ENCODE measurements around the gene SPACA7.

SPACA7 gene

GRCh38 chr13:112434032-112434431 is 57.9 kb downstream of the SPACA7 start:
- no peak overlapping the region for H3K4me3 Mint-ChIP-seq

DNA sequence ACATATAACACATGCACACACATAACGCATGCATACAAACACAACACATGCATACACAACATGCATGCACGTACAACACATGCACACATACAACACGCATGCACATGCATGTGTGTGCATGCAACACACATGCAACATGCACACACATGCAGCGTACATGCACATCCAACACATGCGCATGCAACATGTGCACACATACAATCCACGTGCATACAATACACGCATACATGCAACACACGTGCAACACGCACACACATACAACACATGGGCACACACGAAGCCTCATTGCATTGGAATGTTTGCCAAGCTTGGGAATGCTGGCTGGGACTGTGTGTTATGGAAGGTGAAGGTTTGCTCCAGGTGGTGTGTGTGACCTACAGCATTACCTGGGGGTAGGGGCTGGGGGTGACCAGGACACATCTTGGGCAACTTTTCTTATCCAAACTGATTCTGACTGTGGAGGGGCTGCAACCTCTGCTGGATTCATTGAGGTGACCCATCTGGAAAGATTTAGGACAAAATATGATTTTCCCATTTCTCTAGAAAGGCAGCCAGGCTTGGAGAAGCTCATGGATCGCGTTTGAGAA is 58.9 kb downstream of the SPACA7 start:
- Mint-ChIP-seq H3K27ac (no peak overlapping the region), H3K36me3 (ENCODE audit: low read depth) (no peaks in the 10 kb centered on the region), H3K4me3 (no peak overlapping the region), H3K4me1 (no peaks in the 10 kb centered on the region), H3K9me3 (peaks cover 31% of the 10 kb centered on the region), H3K27me3 (ENCODE audit: low read depth, poor library complexity) (peaks cover 38% of the 10 kb centered on the region)
- TF ChIP-seq, protein P1, sequence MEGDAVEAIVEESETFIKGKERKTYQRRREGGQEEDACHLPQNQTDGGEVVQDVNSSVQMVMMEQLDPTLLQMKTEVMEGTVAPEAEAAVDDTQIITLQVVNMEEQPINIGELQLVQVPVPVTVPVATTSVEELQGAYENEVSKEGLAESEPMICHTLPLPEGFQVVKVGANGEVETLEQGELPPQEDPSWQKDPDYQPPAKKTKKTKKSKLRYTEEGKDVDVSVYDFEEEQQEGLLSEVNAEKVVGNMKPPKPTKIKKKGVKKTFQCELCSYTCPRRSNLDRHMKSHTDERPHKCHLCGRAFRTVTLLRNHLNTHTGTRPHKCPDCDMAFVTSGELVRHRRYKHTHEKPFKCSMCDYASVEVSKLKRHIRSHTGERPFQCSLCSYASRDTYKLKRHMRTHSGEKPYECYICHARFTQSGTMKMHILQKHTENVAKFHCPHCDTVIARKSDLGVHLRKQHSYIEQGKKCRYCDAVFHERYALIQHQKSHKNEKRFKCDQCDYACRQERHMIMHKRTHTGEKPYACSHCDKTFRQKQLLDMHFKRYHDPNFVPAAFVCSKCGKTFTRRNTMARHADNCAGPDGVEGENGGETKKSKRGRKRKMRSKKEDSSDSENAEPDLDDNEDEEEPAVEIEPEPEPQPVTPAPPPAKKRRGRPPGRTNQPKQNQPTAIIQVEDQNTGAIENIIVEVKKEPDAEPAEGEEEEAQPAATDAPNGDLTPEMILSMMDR (IDR thresholded peaks at IDR 0.05), result no peak
- no peak for DNase-seq

More at GRCh38 chr13:112434032-112434431, 57.9 kb downstream of the SPACA7 start:
- no peak for DNase-seq
- Mint-ChIP-seq H3K4me1 (no peaks in the 10 kb centered on the region), H3K36me3 (ENCODE audit: low read depth) (no peaks in the 10 kb centered on the region), H3K27me3 (ENCODE audit: low read depth, poor library complexity) (peaks cover 28% of the 10 kb centered on the region), H3K9me3 (peaks cover 35% of the 10 kb centered on the region), H3K27ac (no peak overlapping the region)
- TF ChIP-seq, protein P1 (IDR thresholded peaks at IDR 0.05), result no peak

- peaks cover 44% of the 10 kb centered on the region for H3K27me3 Mint-ChIP-seq (ENCODE audit: low read depth, poor library complexity)
- TF ChIP-seq, protein P1 (IDR thresholded peaks at IDR 0.05), result no peak
- H3K36me3 Mint-ChIP-seq (ENCODE audit: low read depth), result no peaks in the 10 kb centered on the region
- no peak for DNase-seq
- H3K27ac Mint-ChIP-seq, result no peak overlapping the region
- H3K4me1 Mint-ChIP-seq, result no peaks in the 10 kb centered on the region
- H3K4me3 Mint-ChIP-seq, result no peak overlapping the region
- H3K9me3 Mint-ChIP-seq, result peaks cover 25% of the 10 kb centered on the region
These were observed 59.8 kb downstream of the SPACA7 start for GRCh38 chr13:112435973-112436372.

DNA sequence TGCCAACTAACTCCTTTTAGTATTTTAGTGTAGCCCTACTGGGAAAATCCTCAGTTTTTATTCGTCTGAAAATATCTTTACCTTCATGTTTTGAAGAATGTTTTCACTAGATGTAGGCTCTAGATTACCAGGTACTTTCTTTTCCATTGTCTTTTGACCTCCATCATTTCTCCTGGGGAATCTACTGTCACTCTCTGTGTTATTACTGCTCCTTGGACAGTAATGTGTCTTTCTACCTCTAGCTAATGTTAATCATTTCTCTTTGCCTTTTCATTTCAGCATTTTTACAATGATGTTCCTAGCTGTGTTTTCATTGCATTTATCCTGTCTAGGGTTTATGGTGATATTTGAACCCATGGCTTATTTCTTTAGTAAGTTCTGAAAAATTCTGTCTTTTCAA is 61.9 kb downstream of the SPACA7 start:
- no peaks in the 10 kb centered on the region for H3K4me1 Mint-ChIP-seq
- no peak for DNase-seq
- no peak overlapping the region for H3K27ac Mint-ChIP-seq
- H3K4me3 Mint-ChIP-seq, result no peak overlapping the region
- peaks cover 17% of the 10 kb centered on the region for H3K9me3 Mint-ChIP-seq
- no peaks in the 10 kb centered on the region for H3K36me3 Mint-ChIP-seq (ENCODE audit: low read depth)
- H3K27me3 Mint-ChIP-seq (ENCODE audit: low read depth, poor library complexity), result peaks cover 38% of the 10 kb centered on the region
- TF ChIP-seq, protein P1 (IDR thresholded peaks at IDR 0.05), result no peak

DNA sequence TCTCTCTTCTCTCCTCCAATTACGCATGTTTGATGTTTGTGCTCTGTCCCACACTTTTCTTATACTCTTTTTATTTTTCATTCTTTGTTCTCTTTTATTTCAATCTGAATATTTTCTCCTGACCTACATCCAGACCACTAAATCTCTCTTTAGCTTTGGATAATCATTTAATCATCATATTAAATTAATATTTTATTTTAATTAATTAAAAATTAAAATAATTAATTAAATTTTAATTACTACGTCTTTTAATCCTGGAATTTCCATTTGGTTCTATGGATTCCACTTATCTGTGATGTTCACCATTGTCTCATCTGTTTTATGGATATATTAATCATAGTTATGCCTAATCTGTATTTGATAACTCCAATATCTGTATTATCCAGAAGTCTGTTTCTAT is 62.4 kb downstream of the SPACA7 start:
- Mint-ChIP-seq H3K36me3 (ENCODE audit: low read depth) (no peaks in the 10 kb centered on the region), H3K4me1 (peaks cover 3% of the 10 kb centered on the region), H3K27ac (no peak overlapping the region), H3K4me3 (no peak overlapping the region), H3K9me3 (peaks cover 17% of the 10 kb centered on the region), H3K27me3 (ENCODE audit: low read depth, poor library complexity) (peaks cover 43% of the 10 kb centered on the region)
- DNase-seq, result no peak
- TF ChIP-seq, protein P1 (IDR thresholded peaks at IDR 0.05), result no peak

GRCh38 chr13:112441226-112441625 is 65.1 kb downstream of the SPACA7 start:
- H3K36me3 Mint-ChIP-seq (ENCODE audit: low read depth), result no peaks in the 10 kb centered on the region
- peaks cover 17% of the 10 kb centered on the region for H3K9me3 Mint-ChIP-seq
- TF ChIP-seq, protein P1 (IDR thresholded peaks at IDR 0.05), result no peak
- peaks cover 6% of the 10 kb centered on the region for H3K4me1 Mint-ChIP-seq
- DNase-seq, result no peak
- peaks cover 55% of the 10 kb centered on the region for H3K27me3 Mint-ChIP-seq (ENCODE audit: low read depth, poor library complexity)
- H3K4me3 Mint-ChIP-seq, result no peak overlapping the region
- no peak overlapping the region for H3K27ac Mint-ChIP-seq
